C4-2B (cell line): ENCODE data around the gene CYBB.

Experiments used
- H3K27ac ChIP-seq: fragments of 450-650 bp; 2 replicates; pipeline ENCODE4 v1.5.1; 2017
- ZFX ChIP-seq: fragments of 450-650 bp; IDR thresholded peaks from 2 replicates; pipeline ENCODE4 v1.6.1; 2017
- TF ChIP-seq, protein P1 (sequence below): fragments of 450-650 bp; conservative IDR thresholded peaks from 2 replicates; pipeline ENCODE4 v1.5.1; 2017; ENCODE audit warnings: mild to moderate bottlenecking

CYBB gene

GRCh38 chrX:37779857-37780256 lies at the start of gene CYBB:
CYBB (plus strand) TSS chrX:37780059; CDS start chrX:37780078, 19 bp downstream.
- no peak for TF ChIP-seq ZFX
- TF ChIP-seq, protein P1, sequence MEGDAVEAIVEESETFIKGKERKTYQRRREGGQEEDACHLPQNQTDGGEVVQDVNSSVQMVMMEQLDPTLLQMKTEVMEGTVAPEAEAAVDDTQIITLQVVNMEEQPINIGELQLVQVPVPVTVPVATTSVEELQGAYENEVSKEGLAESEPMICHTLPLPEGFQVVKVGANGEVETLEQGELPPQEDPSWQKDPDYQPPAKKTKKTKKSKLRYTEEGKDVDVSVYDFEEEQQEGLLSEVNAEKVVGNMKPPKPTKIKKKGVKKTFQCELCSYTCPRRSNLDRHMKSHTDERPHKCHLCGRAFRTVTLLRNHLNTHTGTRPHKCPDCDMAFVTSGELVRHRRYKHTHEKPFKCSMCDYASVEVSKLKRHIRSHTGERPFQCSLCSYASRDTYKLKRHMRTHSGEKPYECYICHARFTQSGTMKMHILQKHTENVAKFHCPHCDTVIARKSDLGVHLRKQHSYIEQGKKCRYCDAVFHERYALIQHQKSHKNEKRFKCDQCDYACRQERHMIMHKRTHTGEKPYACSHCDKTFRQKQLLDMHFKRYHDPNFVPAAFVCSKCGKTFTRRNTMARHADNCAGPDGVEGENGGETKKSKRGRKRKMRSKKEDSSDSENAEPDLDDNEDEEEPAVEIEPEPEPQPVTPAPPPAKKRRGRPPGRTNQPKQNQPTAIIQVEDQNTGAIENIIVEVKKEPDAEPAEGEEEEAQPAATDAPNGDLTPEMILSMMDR: no peak
- H3K27ac ChIP-seq: no peak within 1 kb of the TSS

- no peak for TF ChIP-seq ZFX
- TF ChIP-seq, protein P1: peak; percentile 81
- H3K27ac ChIP-seq: no peak overlapping the region
Measured at GRCh38 chrX:37745354-37745753, 34.5 kb upstream of the CYBB start.

DNA sequence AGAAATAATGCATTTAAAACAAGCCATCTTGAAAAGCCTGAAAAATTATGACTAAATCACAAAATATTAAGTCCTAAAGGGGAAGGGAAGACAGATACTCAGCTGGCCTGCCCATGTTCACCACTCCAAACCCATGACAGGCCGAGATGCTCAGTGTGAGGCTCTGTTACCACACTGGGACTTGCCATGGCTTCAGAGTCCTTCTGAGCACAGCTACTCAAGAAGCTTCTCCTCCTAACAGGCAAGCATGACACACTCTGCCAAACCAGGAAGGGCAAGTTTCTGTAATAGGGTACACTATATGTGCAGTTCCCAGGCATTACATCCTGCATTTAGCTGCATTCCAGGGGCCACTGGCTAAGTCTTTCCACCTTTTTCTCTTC lies 34.0 kb upstream of the CYBB start:
- H3K27ac ChIP-seq: no peak overlapping the region
- no peak for TF ChIP-seq ZFX
- TF ChIP-seq, protein P1: no peak

GRCh38 chrX:37746218-37746941 lies 33.5 kb upstream of the CYBB start:
- TF ChIP-seq, protein P1: no peak
- TF ChIP-seq ZFX: no peak
- no peak overlapping the region for H3K27ac ChIP-seq

- TF ChIP-seq, protein P1: no peak
- TF ChIP-seq ZFX: no peak
- no peak overlapping the region for H3K27ac ChIP-seq
Measured at GRCh38 chrX:37746951-37747350, 32.9 kb upstream of the CYBB start.

- no peak overlapping the region for H3K27ac ChIP-seq
- no peak for TF ChIP-seq ZFX
- TF ChIP-seq, protein P1: no peak
Measured at GRCh38 chrX:37752281-37752680, 27.6 kb upstream of the CYBB start.

DNA sequence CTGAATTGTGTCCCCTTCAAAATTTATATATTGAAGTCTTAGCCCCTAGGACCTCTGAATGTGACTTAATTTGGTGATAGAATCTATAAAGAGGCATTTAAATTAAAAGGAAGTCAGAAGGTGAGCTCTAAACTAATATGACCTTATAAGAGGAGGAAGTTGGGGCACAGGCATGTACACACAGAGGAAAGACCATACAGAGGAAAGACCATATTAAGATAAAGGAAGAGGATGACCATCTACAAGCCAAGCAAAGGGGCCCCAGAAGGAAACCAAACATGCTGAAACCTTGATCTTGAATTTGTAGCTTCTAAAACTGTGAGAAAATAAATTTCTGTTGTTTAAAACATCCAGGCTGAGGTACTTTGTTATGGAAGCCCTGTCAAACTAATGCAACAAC lies 26.9 kb upstream of the CYBB start:
- H3K27ac ChIP-seq: no peak overlapping the region
- TF ChIP-seq ZFX: no peak
- TF ChIP-seq, protein P1: no peak
